Glutamatergic neuron (in vitro differentiated cells): ENCODE measurements around the gene MYO1D. TPM values are rescaled to one million over a fixed set of nuclear protein-coding genes. Genes with fewer than 3 reads are reported as not detected.

Experiments used
- DNase-seq: peaks from one replicate; pipeline ENCODE4 v3.0.0; 2022
- H3K27ac Mint-ChIP-seq: one replicate; pipeline ENCODE4 v1.8.0; 2020; ENCODE audit warnings: mild to moderate bottlenecking, mixed read lengths, inconsistent platforms; ENCODE audit not compliant: unreplicated experiment
- H3K27me3 Mint-ChIP-seq: one replicate; pipeline ENCODE4 v1.8.0; 2020; ENCODE audit warnings: mild to moderate bottlenecking, moderate library complexity, mixed read lengths, inconsistent platforms; ENCODE audit not compliant: unreplicated experiment
- H3K36me3 Mint-ChIP-seq: one replicate; pipeline ENCODE4 v1.8.0; 2020; ENCODE audit warnings: mild to moderate bottlenecking, mixed read lengths, inconsistent platforms; ENCODE audit not compliant: unreplicated experiment
- H3K4me1 Mint-ChIP-seq: one replicate; pipeline ENCODE4 v1.8.0; 2020; ENCODE audit warnings: mild to moderate bottlenecking, low read depth, mixed read lengths, inconsistent platforms; ENCODE audit not compliant: unreplicated experiment
- H3K4me3 Mint-ChIP-seq: one replicate; pipeline ENCODE4 v1.8.0; 2020; ENCODE audit warnings: mild to moderate bottlenecking, mixed read lengths, inconsistent platforms; ENCODE audit not compliant: unreplicated experiment
- H3K9me3 Mint-ChIP-seq: one replicate; pipeline ENCODE4 v1.8.0; 2020; ENCODE audit warnings: mild to moderate bottlenecking, moderate library complexity, mixed read lengths, inconsistent platforms; ENCODE audit not compliant: unreplicated experiment
- CTCF ChIP-seq: fragments of 200-600 bp; sonication (generic); IDR thresholded peaks from one replicate; pipeline ENCODE4 v1.5.0; 2021; ENCODE audit not compliant: partially characterized antibody, unreplicated experiment
- total RNA-seq: library from RNA; stranded (reverse); fragmentation: NEBNext Ultra II Directional; extraction: Animal tissue kit (Norgen Biotek cat#: 25700); gene quantifications from one replicate; pipeline ENCODE4 v1.2.1, GENCODE V29; 2021; ENCODE audit not compliant: unreplicated experiment

MYO1D gene
- total RNA-seq, 1 donor from 2014 or later: 5.3 TPM

- DNase-seq: no peak
- Mint-ChIP-seq H3K27me3 (peaks cover 2% of the 10 kb centered on the region), H3K27ac (no peak overlapping the region), H3K4me1 (peaks cover under 1% of the 10 kb centered on the region), H3K4me3 (no peak overlapping the region), H3K9me3 (peaks cover 1% of the 10 kb centered on the region), H3K36me3 (no peaks in the 10 kb centered on the region)
- TF ChIP-seq CTCF: no peak
These were observed 325.6 kb downstream of the MYO1D start for GRCh38 chr17:32551186-32551955.

GRCh38 chr17:32549559-32549958 lies 327.4 kb downstream of the MYO1D start:
- Mint-ChIP-seq H3K9me3 (peaks cover 1% of the 10 kb centered on the region), H3K4me1 (peaks cover 11% of the 10 kb centered on the region), H3K36me3 (no peaks in the 10 kb centered on the region), H3K4me3 (no peak overlapping the region), H3K27ac (no peak overlapping the region), H3K27me3 (peaks cover 2% of the 10 kb centered on the region)
- no peak for DNase-seq
- TF ChIP-seq CTCF: no peak

GRCh38 chr17:32546031-32546444 lies 330.9 kb downstream of the MYO1D start:
- Mint-ChIP-seq H3K27ac (no peak overlapping the region), H3K4me3 (peak overlapping the region; percentile 49), H3K36me3 (no peaks in the 10 kb centered on the region), H3K27me3 (no peaks in the 10 kb centered on the region), H3K9me3 (no peaks in the 10 kb centered on the region), H3K4me1 (peaks cover 11% of the 10 kb centered on the region)
- TF ChIP-seq CTCF: no peak
- peak; percentile 23 for DNase-seq

- no peak overlapping the region for H3K4me3 Mint-ChIP-seq
- no peak for TF ChIP-seq CTCF
- no peak for DNase-seq
- H3K36me3 Mint-ChIP-seq: no peaks in the 10 kb centered on the region
- no peaks in the 10 kb centered on the region for H3K27me3 Mint-ChIP-seq
- H3K27ac Mint-ChIP-seq: no peak overlapping the region
- peaks cover 5% of the 10 kb centered on the region for H3K9me3 Mint-ChIP-seq
- H3K4me1 Mint-ChIP-seq: peaks cover 11% of the 10 kb centered on the region
These were observed 334.7 kb downstream of the MYO1D start for GRCh38 chr17:32542186-32542585.

DNA sequence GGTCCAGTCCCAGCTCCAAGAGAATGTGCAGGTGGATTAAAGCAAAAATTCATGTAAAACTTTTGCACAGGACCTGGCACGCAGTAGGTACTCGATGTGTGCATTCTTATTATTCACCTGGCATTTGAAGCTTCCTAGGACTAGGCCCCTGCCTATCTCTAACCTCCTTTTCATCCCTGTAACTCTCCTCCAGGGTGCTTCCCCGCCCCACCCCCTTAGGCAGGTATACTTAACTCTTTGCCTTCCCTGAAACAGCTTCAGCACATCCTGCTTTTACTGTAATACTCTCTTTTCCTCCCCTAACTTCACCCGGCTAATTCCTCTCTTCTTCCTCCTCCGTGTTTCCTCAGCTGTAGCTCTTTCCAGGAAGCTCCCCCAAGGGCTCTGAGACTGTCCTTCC lies 335.3 kb downstream of the MYO1D start:
- H3K36me3 Mint-ChIP-seq: no peaks in the 10 kb centered on the region

More for the DNA sequence above, 335.3 kb downstream of the MYO1D start:
- no peak for TF ChIP-seq CTCF
- Mint-ChIP-seq H3K9me3 (peaks cover 5% of the 10 kb centered on the region), H3K4me3 (no peak overlapping the region), H3K27me3 (no peaks in the 10 kb centered on the region), H3K27ac (no peak overlapping the region), H3K4me1 (peaks cover 15% of the 10 kb centered on the region)
- no peak for DNase-seq
